Measurements from ENCODE around the gene SEC61A2. TPM values are rescaled to one million over a fixed set of nuclear protein-coding genes. Genes with fewer than 3 reads are reported as not detected.

The SEC61A2 gene
- total and polyA plus RNA-seq, 2 donors (not counting 1 experiment from before 2014, with no cell fraction given), result 10.7 to 20.2 TPM

GRCh38 chr10:12207114-12207513, 77.6 kb downstream of the SEC61A2 start:
- Histone ChIP-seq H3K4me2 (replicated peaks; ENCODE audit: low read depth, low read length, poor library complexity, severe bottlenecking) (no peak overlapping the region), H3K36me3 (replicated peaks in 1 of 2; ENCODE audit: control extremely low read depth in 1 of 2, control insufficient read depth in 1 of 2, extremely low read depth in 1 of 2, insufficient read depth in 2 of 2, low read length in 1 of 2) (peaks cover 17 to 83% of the 10 kb centered on the region in 2 experiments), H3K27ac (ENCODE audit: low read length in 2 of 2) (no peak overlapping the region), H3K27me3 (replicated peaks in 1 of 4; ENCODE audit: control extremely low read depth in 1 of 4, control insufficient read depth in 3 of 4, insufficient read depth in 4 of 4, low read length in 3 of 4) (no peaks in the 10 kb centered on the region), H4K20me1 (ENCODE audit: control insufficient read depth, insufficient read depth, low read length, poor library complexity, severe bottlenecking) (peaks cover 62% of the 10 kb centered on the region), H3K9me3 (ENCODE audit: control extremely low read depth in 1 of 3, control insufficient read depth in 2 of 3, insufficient read depth in 1 of 3, low read length in 2 of 3) (no peaks in the 10 kb centered on the region), H2AFZ (ENCODE audit: insufficient read depth, low read depth, low read length, poor library complexity, severe bottlenecking) (no peak overlapping the region), H3K9ac (ENCODE audit: low read length) (no peak overlapping the region), H3K4me1 (ENCODE audit: control insufficient read depth in 2 of 2, insufficient read depth in 2 of 2, low read length in 2 of 2) (peaks cover 2 to 3% of the 10 kb centered on the region in 2 donors), H3K79me2 (ENCODE audit: control insufficient read depth, insufficient read depth, low read length) (peaks cover 90% of the 10 kb centered on the region), H3K4me3 (ENCODE audit: control extremely low read depth in 1 of 5, extremely low read depth in 1 of 5, insufficient read depth in 1 of 5, low read depth in 2 of 5, low read length in 4 of 5) (no peak overlapping the region)
- ChIA-PET POLR2A (no interaction called here), CTCF (interaction anchor here (0.6 kb wide), 1 partner anchor 121 kb away, joined by 4 read pairs; no protein-coding TSS in a partner anchor)
- DNase-seq (no peak), ATAC-seq (ENCODE audit: low read depth) (no peak)
- no peaks in the 10 kb centered on the region for H3K27me3 Mint-ChIP-seq
- peaks cover 25% of the 10 kb centered on the region for H3K4me1 Mint-ChIP-seq
- no peaks in the 10 kb centered on the region for H3K9me3 Mint-ChIP-seq (ENCODE audit: insufficient read depth)
- H3K27ac Mint-ChIP-seq, result no peak overlapping the region
- WGBS (ENCODE audit: insufficient coverage), result no CpG with 5 or more reads among the region's 3 CpGs
- no peak overlapping the region for H3K4me3 Mint-ChIP-seq
- TF ChIP-seq, protein P1, sequence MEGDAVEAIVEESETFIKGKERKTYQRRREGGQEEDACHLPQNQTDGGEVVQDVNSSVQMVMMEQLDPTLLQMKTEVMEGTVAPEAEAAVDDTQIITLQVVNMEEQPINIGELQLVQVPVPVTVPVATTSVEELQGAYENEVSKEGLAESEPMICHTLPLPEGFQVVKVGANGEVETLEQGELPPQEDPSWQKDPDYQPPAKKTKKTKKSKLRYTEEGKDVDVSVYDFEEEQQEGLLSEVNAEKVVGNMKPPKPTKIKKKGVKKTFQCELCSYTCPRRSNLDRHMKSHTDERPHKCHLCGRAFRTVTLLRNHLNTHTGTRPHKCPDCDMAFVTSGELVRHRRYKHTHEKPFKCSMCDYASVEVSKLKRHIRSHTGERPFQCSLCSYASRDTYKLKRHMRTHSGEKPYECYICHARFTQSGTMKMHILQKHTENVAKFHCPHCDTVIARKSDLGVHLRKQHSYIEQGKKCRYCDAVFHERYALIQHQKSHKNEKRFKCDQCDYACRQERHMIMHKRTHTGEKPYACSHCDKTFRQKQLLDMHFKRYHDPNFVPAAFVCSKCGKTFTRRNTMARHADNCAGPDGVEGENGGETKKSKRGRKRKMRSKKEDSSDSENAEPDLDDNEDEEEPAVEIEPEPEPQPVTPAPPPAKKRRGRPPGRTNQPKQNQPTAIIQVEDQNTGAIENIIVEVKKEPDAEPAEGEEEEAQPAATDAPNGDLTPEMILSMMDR (IDR thresholded peaks at IDR 0.05), result no peak
- no peak for TF ChIP-seq EZH2 (IDR thresholded peaks at IDR 0.05; ENCODE audit: borderline replicate concordance, insufficient read depth, low read depth, low read length, poor library complexity, severe bottlenecking)
- intact Hi-C loops (cut with micrococcal nuclease), result no loop called here

DNA sequence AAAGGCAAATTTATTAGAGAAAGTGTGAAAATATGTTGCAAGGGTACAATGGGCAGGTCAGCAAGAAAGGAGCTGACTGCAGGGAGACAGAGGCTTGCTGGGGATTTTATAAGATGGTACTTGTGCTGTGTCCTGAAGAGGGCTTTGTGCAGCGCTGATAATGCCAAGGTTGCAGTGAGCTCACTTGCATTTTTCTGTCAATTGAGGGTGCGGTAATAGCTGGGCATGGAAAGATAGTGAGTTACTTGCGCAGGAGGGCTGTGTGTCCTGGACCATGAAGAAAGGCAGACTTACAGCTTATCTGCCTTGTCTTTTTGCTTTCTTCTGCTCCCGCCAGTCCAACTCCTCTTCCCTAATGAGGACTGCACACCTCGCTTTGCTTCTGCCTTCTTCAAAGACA, 79.0 kb downstream of the SEC61A2 start:
- peaks cover 76% of the 10 kb centered on the region for H3K79me2 ChIP-seq (ENCODE audit: control insufficient read depth, insufficient read depth, low read length)

More for the DNA sequence above, 79.0 kb downstream of the SEC61A2 start:
- H2AFZ ChIP-seq (ENCODE audit: insufficient read depth, low read depth, low read length, poor library complexity, severe bottlenecking), result no peak overlapping the region
- CTCF ChIA-PET, result interaction anchor here (1.1 kb wide), 1 partner anchor 447 kb away, joined by 4 read pairs; no protein-coding TSS in a partner anchor
- DNase-seq, result no peak
- H3K27ac ChIP-seq (ENCODE audit: low read length in 2 of 2), result no peak overlapping the region
- H3K27me3 Mint-ChIP-seq, result no peaks in the 10 kb centered on the region
- TF ChIP-seq, protein P1 (IDR thresholded peaks at IDR 0.05), result no peak
- TF ChIP-seq EZH2 (IDR thresholded peaks at IDR 0.05; ENCODE audit: borderline replicate concordance, insufficient read depth, low read depth, low read length, poor library complexity, severe bottlenecking), result no peak
- H3K4me3 ChIP-seq (ENCODE audit: control extremely low read depth in 1 of 5, extremely low read depth in 1 of 5, insufficient read depth in 1 of 5, low read depth in 2 of 5, low read length in 4 of 5), result no peak overlapping the region
- H3K9me3 ChIP-seq (ENCODE audit: control extremely low read depth in 1 of 3, control insufficient read depth in 2 of 3, insufficient read depth in 1 of 3, low read length in 2 of 3), result no peaks in the 10 kb centered on the region
- no peak overlapping the region for H3K4me2 ChIP-seq (replicated peaks; ENCODE audit: low read depth, low read length, poor library complexity, severe bottlenecking)
- ATAC-seq (ENCODE audit: low read depth), result no peak
- intact Hi-C loops (cut with micrococcal nuclease), result no loop called here
- H3K9me3 Mint-ChIP-seq (ENCODE audit: insufficient read depth), result no peaks in the 10 kb centered on the region
- H3K9ac ChIP-seq (ENCODE audit: low read length), result no peak overlapping the region
- peaks cover 0 to 3% of the 10 kb centered on the region in 2 donors for H3K4me1 ChIP-seq (ENCODE audit: control insufficient read depth in 2 of 2, insufficient read depth in 2 of 2, low read length in 2 of 2)
- peaks cover 21% of the 10 kb centered on the region for H3K4me1 Mint-ChIP-seq
- POLR2A ChIA-PET, result no interaction called here
- H3K27me3 ChIP-seq (replicated peaks in 1 of 4; ENCODE audit: control extremely low read depth in 1 of 4, control insufficient read depth in 3 of 4, insufficient read depth in 4 of 4, low read length in 3 of 4), result no peaks in the 10 kb centered on the region
- H4K20me1 ChIP-seq (ENCODE audit: control insufficient read depth, insufficient read depth, low read length, poor library complexity, severe bottlenecking), result peaks cover 49% of the 10 kb centered on the region
- WGBS (ENCODE audit: insufficient coverage), result 99% methylated on average over 5 of the region's 5 CpGs
- H3K4me3 Mint-ChIP-seq, result no peak overlapping the region
- H3K36me3 ChIP-seq (replicated peaks in 1 of 2; ENCODE audit: control extremely low read depth in 1 of 2, control insufficient read depth in 1 of 2, extremely low read depth in 1 of 2, insufficient read depth in 2 of 2, low read length in 1 of 2), result peaks cover 16 to 80% of the 10 kb centered on the region in 2 experiments
- H3K27ac Mint-ChIP-seq, result no peak overlapping the region

Measured in B cell (primary cell).